Measurements from ENCODE around the gene MBD3L4.
A peak's percentile ranks its signal among the peaks of the same experiment; 100 is the strongest.

Gene MBD3L4

DNA sequence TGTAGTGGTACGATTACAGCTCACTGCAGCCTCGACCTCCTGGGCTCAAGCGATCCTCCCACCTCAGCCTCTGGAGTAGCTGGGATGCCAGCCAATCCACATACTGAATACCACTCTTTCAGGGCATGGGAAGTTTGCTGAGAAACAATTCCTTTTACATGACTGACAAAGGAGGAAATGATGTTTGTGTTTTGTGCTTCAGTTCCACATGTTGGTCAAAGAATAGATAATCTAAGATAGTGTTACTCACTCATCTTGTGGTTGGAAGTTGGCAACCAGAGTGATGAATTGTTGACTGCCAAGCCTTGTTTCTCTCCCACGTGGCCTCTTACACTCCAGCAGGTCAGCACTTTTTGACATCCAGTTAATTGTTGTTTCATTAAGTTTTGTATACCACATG is 26.3 kb downstream of the MBD3L4 start:
- peak; percentile 4 for DNase-seq (ENCODE audit: low read depth)
- H3K4me3 ChIP-seq (ENCODE audit: low read depth, low read length), result no peak overlapping the region
- TF ChIP-seq, protein P1, sequence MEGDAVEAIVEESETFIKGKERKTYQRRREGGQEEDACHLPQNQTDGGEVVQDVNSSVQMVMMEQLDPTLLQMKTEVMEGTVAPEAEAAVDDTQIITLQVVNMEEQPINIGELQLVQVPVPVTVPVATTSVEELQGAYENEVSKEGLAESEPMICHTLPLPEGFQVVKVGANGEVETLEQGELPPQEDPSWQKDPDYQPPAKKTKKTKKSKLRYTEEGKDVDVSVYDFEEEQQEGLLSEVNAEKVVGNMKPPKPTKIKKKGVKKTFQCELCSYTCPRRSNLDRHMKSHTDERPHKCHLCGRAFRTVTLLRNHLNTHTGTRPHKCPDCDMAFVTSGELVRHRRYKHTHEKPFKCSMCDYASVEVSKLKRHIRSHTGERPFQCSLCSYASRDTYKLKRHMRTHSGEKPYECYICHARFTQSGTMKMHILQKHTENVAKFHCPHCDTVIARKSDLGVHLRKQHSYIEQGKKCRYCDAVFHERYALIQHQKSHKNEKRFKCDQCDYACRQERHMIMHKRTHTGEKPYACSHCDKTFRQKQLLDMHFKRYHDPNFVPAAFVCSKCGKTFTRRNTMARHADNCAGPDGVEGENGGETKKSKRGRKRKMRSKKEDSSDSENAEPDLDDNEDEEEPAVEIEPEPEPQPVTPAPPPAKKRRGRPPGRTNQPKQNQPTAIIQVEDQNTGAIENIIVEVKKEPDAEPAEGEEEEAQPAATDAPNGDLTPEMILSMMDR (conservative IDR thresholded peaks at IDR 0.05; ENCODE audit: low read depth, low read length), result no peak

DNA sequence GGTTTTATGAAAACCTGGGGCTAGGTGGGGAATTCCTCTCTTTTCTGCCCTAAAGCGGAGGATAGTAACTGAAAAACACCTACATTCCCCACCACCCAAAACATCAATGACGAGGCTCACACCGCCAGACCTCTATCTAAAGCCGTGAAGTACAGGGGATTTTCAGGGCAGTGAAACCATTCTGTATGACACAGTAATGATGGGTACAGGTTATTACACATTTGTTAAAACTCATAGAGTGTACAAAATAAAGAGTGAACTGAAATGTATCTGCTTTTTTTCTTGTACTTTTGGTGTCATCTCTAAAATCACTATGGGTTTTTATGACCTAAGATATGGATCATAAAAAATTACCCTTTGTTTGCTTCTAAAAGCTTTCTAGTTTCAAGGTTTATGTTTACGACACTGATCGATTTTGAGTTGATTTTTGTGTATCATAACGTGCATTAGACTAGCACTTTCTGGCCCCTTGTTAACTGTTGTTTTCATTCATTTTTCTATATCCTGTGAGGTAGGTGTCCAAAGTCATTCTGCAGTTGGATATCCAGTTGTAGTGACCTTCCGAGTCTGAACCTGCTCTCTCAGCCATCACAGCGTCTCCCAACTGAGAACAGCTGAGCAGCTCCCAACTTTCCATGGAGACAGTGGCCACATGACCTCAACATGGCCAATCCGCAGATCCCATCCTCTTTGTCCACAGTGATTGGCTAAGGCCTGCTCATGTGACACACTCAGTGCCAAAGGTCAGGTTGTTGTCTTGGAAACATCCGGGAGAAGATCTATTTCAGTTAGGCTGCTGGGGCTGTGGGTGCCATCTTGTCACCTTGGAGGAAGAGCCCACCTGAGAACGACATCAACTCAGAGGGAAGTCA is 29.0 kb downstream of the MBD3L4 start:
- DNase-seq (ENCODE audit: low read depth), result no peak
- no peak overlapping the region for H3K4me3 ChIP-seq (ENCODE audit: low read depth, low read length)

DNA sequence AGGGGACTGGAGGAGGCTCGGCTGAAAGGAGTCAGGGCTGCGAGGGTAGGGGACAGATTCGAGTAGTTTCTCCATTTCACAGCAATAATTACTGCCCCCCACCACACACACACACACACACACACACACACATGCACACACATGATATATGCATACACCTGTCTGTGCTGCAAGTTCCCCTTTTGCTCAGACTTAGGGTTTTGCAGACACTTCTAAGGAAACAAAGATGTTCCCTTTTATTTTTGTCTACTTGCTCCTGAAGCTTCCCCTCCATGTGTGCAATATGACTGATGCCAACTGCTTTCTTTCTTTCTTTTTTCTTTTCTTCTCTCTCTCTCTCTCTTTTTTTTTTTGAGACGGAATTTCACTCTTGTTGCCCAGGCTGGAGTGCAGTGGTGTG is 32.1 kb downstream of the MBD3L4 start:
- TF ChIP-seq, protein P1 (conservative IDR thresholded peaks at IDR 0.05; ENCODE audit: low read depth, low read length), result no peak
- no peak for DNase-seq (ENCODE audit: low read depth)
- no peak overlapping the region for H3K4me3 ChIP-seq (ENCODE audit: low read depth, low read length)

More for the DNA sequence above, 29.0 kb downstream of the MBD3L4 start:
- TF ChIP-seq, protein P1 (conservative IDR thresholded peaks at IDR 0.05; ENCODE audit: low read depth, low read length), result no peak

DNA sequence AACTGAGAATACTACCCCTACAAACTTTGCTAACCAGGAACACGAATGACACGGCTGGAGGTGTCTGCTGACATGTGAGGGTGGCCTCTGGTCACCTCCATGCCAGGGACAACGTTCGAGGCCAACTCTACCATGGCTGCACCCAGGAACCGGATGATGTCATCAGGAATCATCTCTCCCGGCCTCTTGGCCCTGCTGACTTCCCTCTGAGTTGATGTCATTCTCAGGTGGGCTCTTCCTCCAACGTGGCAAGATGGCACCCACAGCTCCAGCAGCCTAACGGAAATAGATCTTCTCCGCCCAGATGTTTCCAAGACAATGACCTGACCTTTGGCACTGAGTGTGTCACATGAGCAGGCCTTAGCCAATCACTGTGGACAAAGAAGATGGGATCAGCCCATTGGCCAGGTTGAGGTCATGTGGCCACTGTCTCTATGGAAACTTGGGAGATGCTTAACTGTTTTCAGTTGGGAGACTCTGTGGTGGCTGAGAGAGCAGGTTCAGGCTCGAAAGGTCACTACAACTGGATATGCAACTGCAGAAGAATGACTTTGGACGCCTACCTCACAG is 33.8 kb downstream of the MBD3L4 start:
- no peak for DNase-seq (ENCODE audit: low read depth)
- H3K4me3 ChIP-seq (ENCODE audit: low read depth, low read length), result no peak overlapping the region
- TF ChIP-seq, protein P1 (conservative IDR thresholded peaks at IDR 0.05; ENCODE audit: low read depth, low read length), result no peak

DNA sequence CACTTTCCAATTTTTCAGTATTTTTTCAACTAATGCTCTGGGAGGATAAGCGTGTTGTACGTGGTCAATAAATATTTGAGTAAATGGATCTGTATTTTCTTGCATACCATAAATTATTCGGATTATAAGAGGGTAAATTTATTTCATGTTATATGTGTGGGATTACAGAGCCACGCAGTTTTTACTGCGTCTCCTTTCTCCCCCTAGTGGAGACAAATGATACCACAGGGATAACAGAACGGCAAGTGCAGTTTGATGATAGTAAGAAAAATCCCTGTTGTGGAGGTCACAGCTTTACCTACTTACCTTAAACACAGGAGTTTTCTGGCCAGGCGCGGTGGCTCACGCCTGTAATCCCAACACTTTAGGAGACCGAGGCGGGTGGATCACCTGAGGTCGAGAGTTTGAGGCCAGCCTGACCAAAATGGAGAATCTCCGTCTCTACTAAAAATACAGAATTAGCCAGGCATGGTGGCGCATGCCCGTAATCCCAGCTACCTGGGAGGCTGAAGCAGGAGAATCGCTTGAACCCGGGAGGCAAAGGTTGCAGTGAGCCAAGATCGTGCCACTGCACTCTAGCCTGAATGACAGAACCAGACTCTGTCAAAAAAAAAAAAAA is 35.6 kb downstream of the MBD3L4 start:
- no peak for DNase-seq (ENCODE audit: low read depth)
- TF ChIP-seq, protein P1 (conservative IDR thresholded peaks at IDR 0.05; ENCODE audit: low read depth, low read length), result no peak
- no peak overlapping the region for H3K4me3 ChIP-seq (ENCODE audit: low read depth, low read length)

DNA sequence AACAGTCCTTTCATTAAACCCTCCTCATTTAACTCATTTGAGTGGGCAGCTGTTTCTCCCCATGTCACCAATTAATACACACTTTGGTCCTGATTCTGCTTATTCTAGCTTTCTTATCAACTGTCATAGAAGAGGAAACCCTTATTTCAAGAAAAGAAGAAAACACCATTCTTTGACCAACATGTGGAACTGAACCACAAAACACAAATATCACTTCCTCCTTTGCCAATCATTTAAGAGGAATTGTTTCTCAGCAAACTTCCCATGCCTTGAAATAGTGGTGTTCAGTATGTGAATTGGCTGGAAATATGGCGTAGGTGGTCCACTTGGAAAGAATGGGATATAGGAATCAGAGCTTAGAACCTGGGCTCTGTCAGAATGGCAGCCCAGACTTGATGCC is 39.2 kb downstream of the MBD3L4 start:
- TF ChIP-seq, protein P1 (conservative IDR thresholded peaks at IDR 0.05; ENCODE audit: low read depth, low read length), result no peak
- H3K4me3 ChIP-seq (ENCODE audit: low read depth, low read length), result no peak overlapping the region

More for the DNA sequence above, 39.2 kb downstream of the MBD3L4 start:
- DNase-seq (ENCODE audit: low read depth), result no peak

Data from choroid plexus epithelial cell (primary cell).